Endothelial cell of umbilical vein (primary cell): ENCODE data around the gene BRS3. TPM values are rescaled to one million over a fixed set of nuclear protein-coding genes. Genes with fewer than 3 reads are reported as not detected.

Source experiments
- BruUV-seq: library from RNA; stranded (reverse); fragments of 400-500 nt; replicated peaks from 2 replicates; lab custom pipeline; 2021; lab: Mats Ljungman, UMichigan
- CTCF ChIA-PET: fragments of 300-600, 350-600 bp; sonication (Branson Sonifier 250); formaldehyde crosslinking; loops from one replicate; lab custom pipeline; 2021; ENCODE audit warnings: antibody characterized with exemption, inconsistent platforms; lab: Charles Lee
- POLR2A ChIA-PET: fragments of 300-600, 350-600 bp; sonication (Branson Sonifier 250); formaldehyde crosslinking; loops from one replicate; lab custom pipeline; 2021; ENCODE audit warnings: antibody characterized with exemption, inconsistent platforms; lab: Charles Lee
- DNase-seq: peaks from one replicate; pipeline ENCODE4 v3.0.0-alpha.2; 2011; ENCODE audit warnings: low read depth, low spot score
- FAIRE-seq: peaks from 2 replicates; lab custom pipeline; 2011; peaks lifted over from hg19 to GRCh38; lab: Jason Lieb, UNC
- H2AFZ ChIP-seq: 2 replicates; pipeline ENCODE4 v1.6.0; 2012; ENCODE audit warnings: low read depth, low read length, control low read depth, inconsistent platforms
- H3K27ac ChIP-seq: 2 replicates; pipeline ENCODE4 v1.5.1; 2011; ENCODE audit warnings: low read depth, mild to moderate bottlenecking, control low read depth, low read length, moderate library complexity; ENCODE audit not compliant: insufficient read depth
- H3K27me3 ChIP-seq, 2 experiments: 2 replicates each; pipeline versions ENCODE4 v1.6.0 to v1.6.1; 2011; ENCODE audit warnings: low read length in 2 of 2, mixed read lengths in 1 of 2; ENCODE audit not compliant: control insufficient read depth in 2 of 2, insufficient read depth in 2 of 2
- H3K36me3 ChIP-seq, 2 experiments: 2 replicates in 1 of 2; 3 replicates in 1 of 2; pipeline ENCODE4 v1.5.1; 2011; ENCODE audit warnings: low read length in 2 of 2, mild to moderate bottlenecking in 1 of 2, moderate library complexity in 1 of 2; ENCODE audit not compliant: control insufficient read depth in 2 of 2, insufficient read depth in 2 of 2; ENCODE audit errors: extremely low read depth in 1 of 2
- H3K4me1 ChIP-seq: 3 replicates; pipeline ENCODE4 v1.5.1; 2011; ENCODE audit warnings: mild to moderate bottlenecking, low read length; ENCODE audit not compliant: control insufficient read depth, insufficient read depth; ENCODE audit errors: extremely low read depth
- H3K4me2 ChIP-seq: 2 replicates; pipeline ENCODE4 v1.6.1; 2011; ENCODE audit warnings: low read length, control low read depth, mixed read lengths; ENCODE audit not compliant: insufficient read depth
- H3K4me3 ChIP-seq, 3 experiments: fragments of 200-600 bp in 1 of 3; sonication (generic), shearing (Covaris generic) in 1 of 3; replicated peaks in 1 of 3; 2 replicates each; pipeline ENCODE4 v1.5.1; 2011 to 2016; ENCODE audit warnings: control low read depth in 3 of 3, low read length in 3 of 3, mild to moderate bottlenecking in 2 of 3, inconsistent platforms in 1 of 3, low read depth in 1 of 3, moderate library complexity in 1 of 3; ENCODE audit not compliant: insufficient read depth in 1 of 3
- H3K79me2 ChIP-seq: 2 replicates; pipeline ENCODE4 v1.6.0; 2012; ENCODE audit warnings: low read length, inconsistent platforms; ENCODE audit not compliant: control insufficient read depth, insufficient read depth
- H3K9ac ChIP-seq: replicated peaks from 2 replicates; pipeline ENCODE3; 2011; ENCODE audit warnings: low read length, control low read depth; ENCODE audit not compliant: insufficient read depth; ENCODE audit errors: extremely low read depth
- H3K9me1 ChIP-seq: replicated peaks from 3 replicates; pipeline ENCODE4 v1.6.0; 2011; ENCODE audit warnings: mild to moderate bottlenecking, low read length; ENCODE audit not compliant: control insufficient read depth, insufficient read depth; ENCODE audit errors: extremely low read depth
- H3K9me3 ChIP-seq: replicated peaks from 2 replicates; pipeline ENCODE4 v1.5.1; 2012; ENCODE audit warnings: low read length, inconsistent platforms; ENCODE audit not compliant: control insufficient read depth, insufficient read depth
- H4K20me1 ChIP-seq: replicated peaks from 2 replicates; pipeline ENCODE3; 2011; ENCODE audit warnings: mild to moderate bottlenecking, low read length; ENCODE audit not compliant: control insufficient read depth, insufficient read depth; ENCODE audit errors: extremely low read depth
- CTCF ChIP-seq, 2 donors: IDR thresholded peaks; 1 replicate in 1 of 2; 2 replicates in 1 of 2; pipeline ENCODE4 v1.5.1; 2011; ENCODE audit warnings: low read length in 2 of 2, mild to moderate bottlenecking in 2 of 2, moderate library complexity in 2 of 2, control low read depth in 1 of 2, inconsistent platforms in 1 of 2, low read depth in 1 of 2; ENCODE audit not compliant: insufficient read depth in 1 of 2; ENCODE audit errors: extremely low read depth in 1 of 2
- EZH2 ChIP-seq: IDR thresholded peaks from 2 replicates; pipeline ENCODE4 v1.6.1; 2012; ENCODE audit warnings: borderline replicate concordance, low read depth, mild to moderate bottlenecking, moderate library complexity, low read length, inconsistent platforms; ENCODE audit not compliant: severe bottlenecking
- FOS ChIP-seq: IDR thresholded peaks from 2 replicates; pipeline ENCODE4 v1.6.1; 2011; ENCODE audit warnings: mild to moderate bottlenecking, low read length, moderate library complexity, borderline replicate concordance; ENCODE audit not compliant: insufficient read depth
- GATA2 ChIP-seq: IDR thresholded peaks from 2 replicates; pipeline ENCODE4 v1.7.0; 2011; ENCODE audit warnings: low read depth, mild to moderate bottlenecking, moderate library complexity, mixed read lengths, low read length; ENCODE audit not compliant: insufficient read length, insufficient read depth
- JUN ChIP-seq: IDR thresholded peaks from 2 replicates; pipeline ENCODE4 v1.6.1; 2011; ENCODE audit warnings: borderline replicate concordance, low read depth; ENCODE audit not compliant: insufficient read length, insufficient read depth
- MAX ChIP-seq: IDR thresholded peaks from 2 replicates; pipeline ENCODE4 v1.6.1; 2011; ENCODE audit not compliant: insufficient read depth, insufficient read length
- MYC ChIP-seq: IDR thresholded peaks from one replicate; pipeline ENCODE4 v1.6.1; 2011; ENCODE audit warnings: mild to moderate bottlenecking, low read depth, low read length
- POLR2A ChIP-seq: IDR thresholded peaks from 2 replicates; pipeline ENCODE4 v1.6.1; 2012; ENCODE audit warnings: low read depth, mild to moderate bottlenecking, control low read depth, low read length
- POLR2AphosphoS5 ChIP-seq: IDR thresholded peaks from 2 replicates; pipeline ENCODE4 v1.6.1; 2012; ENCODE audit warnings: low read depth, mild to moderate bottlenecking, control low read depth, low read length, moderate library complexity; ENCODE audit not compliant: insufficient read depth
- dilution Hi-C: fragments of 300-500 bp; cut with MboI; formaldehyde crosslinking; loops from one replicate; pipeline ENCODE4 v1.15.0; 2019; ENCODE audit warnings: low sequenced_read_pairs; ENCODE audit not compliant: extremely low pct_ligation_motif_present
- intact Hi-C: fragments of 100-400 bp; cut with micrococcal nuclease; formaldehyde crosslinking; loops from one replicate; pipeline ENCODE4 v1.10.0; 2022
- polyA plus RNA-seq, 4 experiments: library from polyadenylated mRNA; depleted of rRNA in 3 of 4; stranded (reverse) in 3 of 4; unstranded in 1 of 4; fragments of >200 nt; gene quantifications; 2 replicates each; pipeline versions ENCODE4 v1.2.1 to v1.2.3, GENCODE V29; 2011 to 2012; ENCODE audit warnings: missing spikeins in 1 of 4
- total RNA-seq: library from RNA; stranded (reverse); gene quantifications from 2 replicates; pipeline ENCODE4 v1.2.3, GENCODE V29; 2021

Gene BRS3
- total and polyA plus RNA-seq, 2 donors (not counting 3 experiments of a cell fraction or from before 2014, with no cell fraction given): not detected

GRCh38 chrX:136476501-136476900 lies 11.2 kb upstream of the BRS3 start:
- FAIRE-seq (no peak), DNase-seq (no peak)
- Histone ChIP-seq H3K4me2 (no peak overlapping the region), H3K4me1 (no peaks in the 10 kb centered on the region), H3K79me2 (no peaks in the 10 kb centered on the region), H3K27me3 (no peaks in the 10 kb centered on the region), H2AFZ (no peak overlapping the region), H3K27ac (no peak overlapping the region), H3K9ac (no peak overlapping the region), H4K20me1 (no peaks in the 10 kb centered on the region), H3K4me3 (no peak overlapping the region), H3K9me1 (no peaks in the 10 kb centered on the region), H3K36me3 (no peaks in the 10 kb centered on the region), H3K9me3 (no peaks in the 10 kb centered on the region)
- TF ChIP-seq MYC: no peak
- no peak for TF ChIP-seq POLR2AphosphoS5
- no peak for TF ChIP-seq MAX
- TF ChIP-seq CTCF (IDR thresholded peaks at IDR 0.05; ENCODE audit: extremely low read depth in 1 of 2, insufficient read depth in 1 of 2, low read depth in 1 of 2, low read length in 2 of 2): no peak
- no peak for TF ChIP-seq JUN
- no peak for TF ChIP-seq EZH2
- TF ChIP-seq POLR2A: no peak
- no peak for TF ChIP-seq FOS
- TF ChIP-seq GATA2: no peak
- intact Hi-C loops (no loop called here), dilution Hi-C loops (no loop called here)
- ChIA-PET POLR2A (no interaction called here), CTCF (interaction anchor here (1.8 kb wide), 1 partner anchor 448 kb away, joined by 7 read pairs; no protein-coding TSS in a partner anchor)
- BruUV-seq: no TSS peak
